ENCODE measurements around the gene MACROH2A2.
"Not testable (repeated sequence)": the region's sequence is repeated elsewhere in the genome, so short reads cannot be mapped to it uniquely, and the experiment has no call there.

MACROH2A2 gene

GRCh38 chr10:70132098-70133029 is 79.7 kb downstream of the MACROH2A2 start, which contains the start of gene AIFM2:
Gene AIFM2, minus strand, starts transcription at chr10:70132825. Its CDS starts 8,741 bp downstream, at chr10:70124084.
- no peak for DNase-seq

GRCh38 chr10:70135046-70135445 is 82.4 kb downstream of the MACROH2A2 start:
- DNase-seq = no peak

- DNase-seq = no peak
Observed at GRCh38 chr10:70135684-70136083, 83.0 kb downstream of the MACROH2A2 start.

- no peak for DNase-seq
Observed at GRCh38 chr10:70137135-70137534, 84.5 kb downstream of the MACROH2A2 start.

GRCh38 chr10:70137927-70138883 is 85.6 kb downstream of the MACROH2A2 start:
- DNase-seq = no peak

GRCh38 chr10:70139151-70139996 is 86.7 kb downstream of the MACROH2A2 start:
- no peak for DNase-seq

GRCh38 chr10:70139997-70140250 is 87.3 kb downstream of the MACROH2A2 start:
- no peak for DNase-seq

- DNase-seq = no peak
Observed at GRCh38 chr10:70140297-70140696, 87.7 kb downstream of the MACROH2A2 start.

GRCh38 chr10:70142555-70142954 is 89.9 kb downstream of the MACROH2A2 start:
- DNase-seq = no peak

GRCh38 chr10:70144372-70145110 is 91.9 kb downstream of the MACROH2A2 start:
- DNase-seq = no peak

- peak; percentile 52 for DNase-seq
Observed at GRCh38 chr10:70145166-70145665, 92.6 kb downstream of the MACROH2A2 start.

- DNase-seq = peak; percentile 62
Observed at GRCh38 chr10:70145666-70146488, 93.2 kb downstream of the MACROH2A2 start.

- peak; percentile 98 for DNase-seq
Observed at GRCh38 chr10:70146489-70147258, 94.0 kb downstream of the MACROH2A2 start, which contains the start of gene TYSND1. Gene TYSND1, minus strand, starts transcription at chr10:70146700. Its CDS starts 114 bp downstream, at chr10:70146586.

- DNase-seq = no peak
Observed at GRCh38 chr10:70147259-70147625, 94.6 kb downstream of the MACROH2A2 start.

- no peak for DNase-seq
Observed at GRCh38 chr10:70148516-70148915, 95.9 kb downstream of the MACROH2A2 start.

GRCh38 chr10:70155255-70155838 is 102.7 kb downstream of the MACROH2A2 start:
- no peak for DNase-seq

- DNase-seq = no peak
Observed at GRCh38 chr10:70158113-70158512, 105.5 kb downstream of the MACROH2A2 start.

GRCh38 chr10:70159366-70159765 is 106.7 kb downstream of the MACROH2A2 start:
- not testable (repeated sequence) for DNase-seq

GRCh38 chr10:70160798-70161197 is 108.2 kb downstream of the MACROH2A2 start:
- no peak for DNase-seq

Data from T1000 (cell line).